Endodermal cell (in vitro differentiated cells): Measurements from ENCODE around the gene CCDC78. TPM values are rescaled to one million over a fixed set of nuclear protein-coding genes. Genes with fewer than 3 reads are reported as not detected.

Experiments used
- DNase-seq: peaks from one replicate; pipeline ENCODE4 v3.0.0-alpha.2; 2017
- H3K27ac ChIP-seq: 2 replicates; pipeline ENCODE4 v1.5.1; 2013; ENCODE audit warnings: mild to moderate bottlenecking, low read depth, low read length, moderate library complexity
- H3K27me3 ChIP-seq: 2 replicates; pipeline ENCODE4 v1.6.1; 2013; ENCODE audit warnings: mild to moderate bottlenecking, low read length, moderate library complexity; ENCODE audit not compliant: insufficient read depth, control insufficient read depth, poor library complexity, severe bottlenecking
- H3K36me3 ChIP-seq: 2 replicates; pipeline ENCODE4 v1.7.0; 2013; ENCODE audit warnings: mild to moderate bottlenecking, low read length, moderate library complexity; ENCODE audit not compliant: control insufficient read depth, insufficient read depth
- H3K4me1 ChIP-seq: one replicate; pipeline ENCODE4 v1.7.0; 2013; ENCODE audit warnings: low read length; ENCODE audit not compliant: control insufficient read depth, insufficient read depth
- H3K4me3 ChIP-seq: 2 replicates; pipeline ENCODE4 v1.5.1; 2013; ENCODE audit warnings: mild to moderate bottlenecking, low read length, moderate library complexity
- H3K9ac ChIP-seq: 2 replicates; pipeline ENCODE4 v1.6.1; 2013; ENCODE audit warnings: mild to moderate bottlenecking, low read length, moderate library complexity; ENCODE audit not compliant: poor library complexity, severe bottlenecking; ENCODE audit errors: extremely low read depth
- H3K9me3 ChIP-seq: 2 replicates; pipeline ENCODE4 v1.6.1; 2013; ENCODE audit warnings: mild to moderate bottlenecking, low read length, moderate library complexity; ENCODE audit not compliant: control insufficient read depth
- H3K27ac Mint-ChIP-seq: 2 replicates; pipeline ENCODE4 v1.8.0; 2020; ENCODE audit warnings: mixed read lengths
- H3K27me3 Mint-ChIP-seq: 2 replicates; pipeline ENCODE4 v1.8.0; 2021; ENCODE audit warnings: mild to moderate bottlenecking, mixed read lengths; ENCODE audit not compliant: insufficient read depth
- H3K36me3 Mint-ChIP-seq: 2 replicates; pipeline ENCODE4 v1.8.0; 2020; ENCODE audit warnings: low read depth, mixed read lengths
- H3K4me1 Mint-ChIP-seq: 2 replicates; pipeline ENCODE4 v1.8.0; 2020; ENCODE audit warnings: mixed read lengths
- H3K4me3 Mint-ChIP-seq: 2 replicates; pipeline ENCODE4 v1.8.0; 2020; ENCODE audit warnings: mild to moderate bottlenecking, moderate library complexity, mixed read lengths
- H3K9me3 Mint-ChIP-seq: 2 replicates; pipeline ENCODE4 v1.8.0; 2020; ENCODE audit warnings: mild to moderate bottlenecking, mixed read lengths
- CTCF ChIP-seq: fragments of 200-600 bp; sonication (generic); conservative IDR thresholded peaks from 2 replicates; pipeline ENCODE4 v1.5.0; 2021; ENCODE audit warnings: antibody characterized with exemption, mild to moderate bottlenecking
- WGBS, 2 experiments: methylation state at CpG; one replicate each; pipeline versions ENCODE4 v1.1.5 to v1.1.7; 2013; ENCODE audit warnings: missing lambda C conversion rate in 2 of 2, mixed read lengths in 1 of 2; ENCODE audit not compliant: insufficient coverage in 1 of 2, insufficient read length in 1 of 2; 5-methylcytosine and 5-hydroxymethylcytosine counted together
- total RNA-seq, 2 donors: library from RNA; stranded (reverse); fragmentation: NEBNext Ultra II Directional in 1 of 2; extraction: Animal tissue kit (Norgen Biotek cat#: 25700) in 1 of 2; gene quantifications; 2 replicates in 1 of 2; 3 replicates in 1 of 2; pipeline ENCODE4 v1.2.1, GENCODE V29; 2021

The CCDC78 gene
- total RNA-seq, 2 donors from 2014 or later = 6.5 to 8.1 TPM

GRCh38 chr16:751152-752006 is 25.1 kb upstream of the CCDC78 start:
- peaks cover 13% of the 10 kb centered on the region for H3K4me1 Mint-ChIP-seq
- no peaks in the 10 kb centered on the region for H3K36me3 Mint-ChIP-seq
- H3K4me1 ChIP-seq = no peaks in the 10 kb centered on the region
- TF ChIP-seq CTCF = no peak
- no peaks in the 10 kb centered on the region for H3K9me3 ChIP-seq
- no peak overlapping the region for H3K4me3 ChIP-seq
- no peak overlapping the region for H3K27ac Mint-ChIP-seq
- no peak overlapping the region for H3K9ac ChIP-seq
- DNase-seq = no peak
- H3K4me3 Mint-ChIP-seq = no peak overlapping the region
- peaks cover 2% of the 10 kb centered on the region for H3K9me3 Mint-ChIP-seq
- H3K27me3 Mint-ChIP-seq = peaks cover 15% of the 10 kb centered on the region
- 74 to 76% methylated on average over 27 to 35 of the region's 39 CpGs for WGBS, 2 experiments
- no peaks in the 10 kb centered on the region for H3K36me3 ChIP-seq
- H3K27me3 ChIP-seq = no peaks in the 10 kb centered on the region
- no peak overlapping the region for H3K27ac ChIP-seq

- Histone ChIP-seq H3K4me3 (no peak overlapping the region), H3K27me3 (no peaks in the 10 kb centered on the region), H3K4me1 (no peaks in the 10 kb centered on the region), H3K36me3 (no peaks in the 10 kb centered on the region), H3K27ac (no peak overlapping the region), H3K9me3 (no peaks in the 10 kb centered on the region), H3K9ac (no peak overlapping the region)
- Mint-ChIP-seq H3K4me1 (peaks cover 13% of the 10 kb centered on the region), H3K9me3 (no peaks in the 10 kb centered on the region), H3K27me3 (peaks cover 11% of the 10 kb centered on the region), H3K36me3 (no peaks in the 10 kb centered on the region), H3K27ac (no peak overlapping the region), H3K4me3 (no peak overlapping the region)
- DNase-seq = no peak
- WGBS, 2 experiments = 76 to 86% methylated on average over 9 of the region's 9 CpGs
- TF ChIP-seq CTCF = no peak
These were observed 24.2 kb upstream of the CCDC78 start for GRCh38 chr16:750485-750884.

- no peaks in the 10 kb centered on the region for H3K36me3 Mint-ChIP-seq
- H3K4me1 Mint-ChIP-seq = peaks cover 13% of the 10 kb centered on the region
- no peak for DNase-seq
- no peak for TF ChIP-seq CTCF
- H3K27me3 Mint-ChIP-seq = peaks cover 11% of the 10 kb centered on the region
- Histone ChIP-seq H3K9me3 (no peaks in the 10 kb centered on the region), H3K9ac (no peak overlapping the region), H3K4me1 (no peaks in the 10 kb centered on the region), H3K27me3 (no peaks in the 10 kb centered on the region), H3K36me3 (no peaks in the 10 kb centered on the region), H3K4me3 (no peak overlapping the region), H3K27ac (no peak overlapping the region)
- 97 to 100% methylated on average over 6 of the region's 6 CpGs for WGBS, 2 experiments
- no peak overlapping the region for H3K27ac Mint-ChIP-seq
- no peaks in the 10 kb centered on the region for H3K9me3 Mint-ChIP-seq
- H3K4me3 Mint-ChIP-seq = no peak overlapping the region
These were observed 22.8 kb upstream of the CCDC78 start for GRCh38 chr16:749010-749409.
